Muscle of leg (tissue), 11 donors: ENCODE measurements around the gene GBE1. TPM values are rescaled to one million over a fixed set of nuclear protein-coding genes. Genes with fewer than 3 reads are reported as not detected.

ENCODE experiments used
- DNase-seq: peaks from one replicate; pipeline ENCODE4 v3.0.0; 2013
- H3K27ac ChIP-seq: one replicate; pipeline ENCODE4 v1.5.1; 2013; ENCODE audit warnings: mild to moderate bottlenecking, low read length, control low read depth
- H3K27me3 ChIP-seq: one replicate; pipeline ENCODE4 v1.6.1; 2013; ENCODE audit warnings: low read length; ENCODE audit not compliant: control insufficient read depth, insufficient read depth
- H3K36me3 ChIP-seq: one replicate; pipeline ENCODE4 v1.6.1; 2013; ENCODE audit warnings: low read length; ENCODE audit not compliant: control insufficient read depth, insufficient read depth
- H3K4me1 ChIP-seq: one replicate; pipeline ENCODE4 v1.6.1; 2013; ENCODE audit warnings: low read length; ENCODE audit not compliant: control insufficient read depth, insufficient read depth
- H3K4me3 ChIP-seq: one replicate; pipeline ENCODE4 v1.5.1; 2013; ENCODE audit warnings: low read length, control low read depth
- H3K9me3 ChIP-seq: replicated peaks from 2 replicates; pipeline ENCODE4 v1.6.1; 2013; ENCODE audit warnings: low read depth, low read length; ENCODE audit not compliant: control insufficient read depth
- WGBS: methylation state at CpG from one replicate; pipeline ENCODE4 v1.1.5; 2013; ENCODE audit warnings: missing lambda C conversion rate; ENCODE audit not compliant: insufficient coverage; 5-methylcytosine and 5-hydroxymethylcytosine counted together
- polyA plus RNA-seq, 8 donors: library from polyadenylated mRNA; unstranded; fragments of 120-200 nt; gene quantifications; one replicate each; pipeline versions ENCODE4 v1.2.1 to v1.2.3, GENCODE V29; 2013; ENCODE audit warnings: inconsistent platforms in 1 of 8, low replicate concordance in 1 of 8; ENCODE audit not compliant: insufficient read length in 8 of 8, insufficient read depth in 1 of 8
- total RNA-seq: library from RNA; stranded (reverse); fragments of 120-200 nt; gene quantifications from one replicate; pipeline ENCODE4 v1.2.4, GENCODE V29; 2013

GBE1 gene
- total and polyA plus RNA-seq, 9 donors: 8.1 to 11.2 (median 9.7) TPM

GRCh38 chr3:81601707-81602305 lies 159.6 kb downstream of the GBE1 start:
- DNase-seq: no peak
- no peaks in the 10 kb centered on the region for H3K4me1 ChIP-seq
- H3K9me3 ChIP-seq: no peaks in the 10 kb centered on the region
- H3K4me3 ChIP-seq: no peak overlapping the region
- no peaks in the 10 kb centered on the region for H3K27me3 ChIP-seq
- no CpG with 5 or more reads among the region's 2 CpGs for WGBS
- H3K27ac ChIP-seq: no peak overlapping the region
- no peaks in the 10 kb centered on the region for H3K36me3 ChIP-seq

- no peak for DNase-seq
- H3K36me3 ChIP-seq: no peaks in the 10 kb centered on the region
- no peak overlapping the region for H3K27ac ChIP-seq
- H3K4me3 ChIP-seq: no peak overlapping the region
- WGBS: no CpG with 5 or more reads among the region's 5 CpGs
- no peaks in the 10 kb centered on the region for H3K4me1 ChIP-seq
- no peaks in the 10 kb centered on the region for H3K27me3 ChIP-seq
- no peaks in the 10 kb centered on the region for H3K9me3 ChIP-seq
Measured at GRCh38 chr3:81592101-81592500, 169.3 kb downstream of the GBE1 start.

GRCh38 chr3:81585937-81586336 lies 175.5 kb downstream of the GBE1 start:
- no peak overlapping the region for H3K27ac ChIP-seq
- no CpG with 5 or more reads among the region's 5 CpGs for WGBS
- H3K36me3 ChIP-seq: no peaks in the 10 kb centered on the region

DNA sequence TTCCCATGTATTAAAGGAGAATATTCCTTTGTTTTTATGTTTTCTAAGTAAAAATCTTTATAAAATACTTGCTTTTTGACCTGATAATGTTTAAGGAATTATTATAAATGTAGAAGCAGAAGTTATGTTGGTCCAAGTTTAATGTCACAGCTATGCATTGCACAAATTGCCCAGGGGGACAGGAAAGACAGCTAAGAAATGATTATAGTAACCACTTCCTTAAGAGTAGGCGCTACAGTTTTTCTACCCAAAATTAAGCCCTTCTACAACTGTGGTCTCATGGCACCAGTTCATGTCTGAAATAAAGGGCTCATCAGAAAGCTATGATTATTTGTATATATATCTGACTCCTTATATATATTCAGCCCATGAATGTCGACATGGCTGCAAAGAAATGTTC lies 176.4 kb downstream of the GBE1 start:
- no peak overlapping the region for H3K27ac ChIP-seq
- no CpG with 5 or more reads among the region's 2 CpGs for WGBS
- H3K4me1 ChIP-seq: no peaks in the 10 kb centered on the region
- DNase-seq: no peak
- H3K27me3 ChIP-seq: no peaks in the 10 kb centered on the region
- H3K36me3 ChIP-seq: no peaks in the 10 kb centered on the region
- H3K9me3 ChIP-seq: no peaks in the 10 kb centered on the region
- no peak overlapping the region for H3K4me3 ChIP-seq

More at GRCh38 chr3:81585937-81586336, 175.5 kb downstream of the GBE1 start:
- Histone ChIP-seq H3K4me3 (no peak overlapping the region), H3K4me1 (no peaks in the 10 kb centered on the region), H3K9me3 (no peaks in the 10 kb centered on the region), H3K27me3 (no peaks in the 10 kb centered on the region)
- DNase-seq: no peak

- Histone ChIP-seq H3K27me3 (no peaks in the 10 kb centered on the region), H3K4me3 (no peak overlapping the region), H3K9me3 (no peaks in the 10 kb centered on the region), H3K4me1 (no peaks in the 10 kb centered on the region), H3K27ac (no peak overlapping the region), H3K36me3 (no peaks in the 10 kb centered on the region)
- 79% methylated on average over 2 of the region's 5 CpGs for WGBS
- DNase-seq: peak; percentile 30
Measured at GRCh38 chr3:81581966-81582599, 179.4 kb downstream of the GBE1 start.

GRCh38 chr3:81580355-81580754 lies 181.1 kb downstream of the GBE1 start:
- H3K36me3 ChIP-seq: no peaks in the 10 kb centered on the region
- H3K27ac ChIP-seq: peak overlapping the region; percentile 13
- no peaks in the 10 kb centered on the region for H3K27me3 ChIP-seq
- no peaks in the 10 kb centered on the region for H3K9me3 ChIP-seq
- 12% methylated on average over 5 of the region's 5 CpGs for WGBS
- no peak overlapping the region for H3K4me3 ChIP-seq
- DNase-seq: peak; percentile 93
- no peaks in the 10 kb centered on the region for H3K4me1 ChIP-seq

- peak; percentile 6 for DNase-seq
- no peak overlapping the region for H3K27ac ChIP-seq
- H3K27me3 ChIP-seq: no peaks in the 10 kb centered on the region
- WGBS: 82% methylated on average over 1 of the region's 2 CpGs
- H3K4me3 ChIP-seq: no peak overlapping the region
- H3K9me3 ChIP-seq: no peaks in the 10 kb centered on the region
- H3K36me3 ChIP-seq: no peaks in the 10 kb centered on the region
- H3K4me1 ChIP-seq: no peaks in the 10 kb centered on the region
Measured at GRCh38 chr3:81579744-81580143, 181.7 kb downstream of the GBE1 start.

DNA sequence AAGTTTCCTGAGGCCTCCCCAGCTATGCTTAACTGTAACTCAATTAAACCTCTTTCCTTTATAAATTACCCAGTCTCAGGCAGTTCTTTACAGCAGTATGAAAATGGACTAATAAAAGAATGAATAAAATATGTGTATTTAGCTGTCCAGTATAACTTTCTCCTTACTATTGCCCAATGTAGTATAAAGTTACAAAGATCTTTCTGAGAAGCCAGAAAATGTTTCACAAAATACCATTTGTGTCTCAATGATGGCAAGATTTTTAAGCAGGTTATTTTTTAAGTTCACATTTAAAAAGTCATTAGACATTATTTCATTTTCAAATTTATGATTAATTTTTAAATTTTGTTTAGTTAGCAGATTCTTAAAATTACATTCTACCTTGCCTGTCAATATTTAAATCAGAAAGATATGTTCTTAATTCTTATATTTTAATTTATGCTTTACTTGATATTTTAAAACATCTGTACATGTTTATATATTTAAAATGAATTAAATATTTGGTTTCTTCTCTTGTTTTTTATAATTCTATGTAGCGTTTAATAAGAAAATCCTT lies 189.2 kb downstream of the GBE1 start:
- Histone ChIP-seq H3K9me3 (no peaks in the 10 kb centered on the region), H3K4me1 (no peaks in the 10 kb centered on the region), H3K4me3 (no peak overlapping the region), H3K27ac (no peak overlapping the region), H3K36me3 (no peaks in the 10 kb centered on the region), H3K27me3 (no peaks in the 10 kb centered on the region)
- no peak for DNase-seq
- no CpG with 5 or more reads among the region's 1 CpG for WGBS

DNA sequence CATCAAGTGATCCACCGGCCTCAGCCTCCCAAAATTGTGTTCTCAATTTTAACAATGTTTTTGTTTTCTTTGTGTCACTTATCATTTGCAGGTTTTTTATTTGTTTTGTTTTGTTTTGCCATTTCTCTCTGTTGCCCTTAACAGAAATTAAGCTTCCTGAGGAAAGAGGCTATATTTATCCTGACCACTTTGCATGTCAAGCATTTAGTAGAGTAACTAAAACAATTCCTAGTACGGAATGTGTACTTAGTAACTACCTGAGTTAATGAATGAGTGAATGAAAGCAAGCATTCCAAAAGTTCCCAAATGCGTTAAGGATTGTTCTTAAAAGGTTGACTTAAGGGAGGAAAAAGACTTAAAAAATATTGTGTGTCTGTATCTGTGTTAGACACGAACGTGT lies 193.1 kb downstream of the GBE1 start:
- no CpG with 5 or more reads among the region's 5 CpGs for WGBS

DNA sequence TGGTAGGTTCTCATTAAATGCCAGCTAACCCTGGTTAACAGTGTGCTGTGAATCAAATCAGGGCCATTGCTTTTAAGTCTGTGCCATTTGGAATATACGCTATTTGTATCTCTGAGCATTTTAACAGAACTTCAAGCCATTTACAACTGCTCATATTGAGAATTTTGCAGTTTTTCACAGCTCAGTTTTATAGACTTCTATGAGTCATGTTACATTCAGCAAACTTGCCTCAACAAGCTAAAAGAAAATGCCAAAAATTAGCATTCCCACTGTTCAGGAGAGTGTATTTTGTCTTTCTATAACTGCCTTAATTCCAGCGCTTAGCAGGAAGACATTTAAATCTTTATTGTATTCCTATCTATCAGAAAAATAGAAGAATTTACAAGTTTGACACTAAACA lies 196.4 kb downstream of the GBE1 start:
- no peaks in the 10 kb centered on the region for H3K4me1 ChIP-seq
- DNase-seq: no peak
- H3K4me3 ChIP-seq: no peak overlapping the region
- H3K27ac ChIP-seq: no peak overlapping the region
- no peaks in the 10 kb centered on the region for H3K27me3 ChIP-seq
- H3K36me3 ChIP-seq: no peaks in the 10 kb centered on the region
- peaks cover 2% of the 10 kb centered on the region for H3K9me3 ChIP-seq
- WGBS: 100% methylated on average over 1 of the region's 2 CpGs

More for the DNA sequence above, 193.1 kb downstream of the GBE1 start:
- Histone ChIP-seq H3K4me3 (no peak overlapping the region), H3K27me3 (no peaks in the 10 kb centered on the region), H3K9me3 (peaks cover 2% of the 10 kb centered on the region), H3K4me1 (no peaks in the 10 kb centered on the region), H3K36me3 (no peaks in the 10 kb centered on the region), H3K27ac (no peak overlapping the region)
- no peak for DNase-seq
